K562 treated with DMSO at 1 percent for 48 hours (cell line): Measurements from ENCODE around the gene ZER1. TPM values are rescaled to one million over a fixed set of nuclear protein-coding genes. Genes with fewer than 3 reads are reported as not detected.

ENCODE experiments used
- total RNA-seq: library from RNA; unstranded; fragments of 300-600 nt; gene quantifications from 2 replicates; pipeline ENCODE4 v1.2.3, GENCODE V29; 2022; ENCODE audit warnings: low replicate concordance; ENCODE audit errors: extremely low read depth

Gene ZER1
- not detected in 2 replicates for total RNA-seq

DNA sequence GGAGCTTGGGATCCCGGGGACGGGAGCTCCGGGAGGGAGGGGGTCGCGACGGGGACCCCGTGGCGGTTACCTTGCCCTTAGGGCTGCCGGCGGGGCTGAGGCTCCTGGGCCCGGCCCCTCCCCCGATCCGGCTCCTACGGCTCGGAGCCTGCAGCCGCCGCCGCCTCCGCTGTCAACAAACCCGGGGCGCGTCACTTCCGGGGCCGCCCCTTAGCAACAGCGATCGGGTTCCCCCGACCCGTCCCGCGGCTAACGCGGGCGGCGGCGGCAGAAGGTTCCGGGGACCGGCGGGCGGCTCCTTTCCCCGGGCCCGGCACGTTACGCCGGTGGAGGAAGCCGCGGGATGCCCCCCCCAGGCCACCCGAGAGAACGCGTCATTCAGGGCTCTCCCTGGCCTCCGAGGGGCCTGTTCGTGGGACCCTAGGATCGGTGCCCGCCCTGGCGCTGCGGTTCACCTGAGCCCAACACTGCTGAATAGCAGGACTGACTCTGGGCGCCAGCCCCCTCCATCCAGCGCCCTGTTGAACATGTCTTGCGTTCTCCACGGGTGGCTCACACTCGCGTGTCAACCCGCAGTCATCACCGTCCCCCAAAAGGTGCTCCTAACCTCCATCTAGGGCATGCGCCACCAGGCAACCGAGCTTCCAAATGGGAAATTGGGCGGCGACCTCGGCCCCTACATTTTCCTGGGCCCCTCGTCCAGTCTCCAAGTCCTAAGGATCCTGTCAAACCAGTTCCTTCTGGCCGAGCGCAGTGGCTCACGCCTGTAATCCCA, at the start of gene ZER1:
ZER1 (minus strand) TSS at position 183 of the 775 bp plus-strand sequence. CDS start 16,362 bp downstream, outside the sequence.

DNA sequence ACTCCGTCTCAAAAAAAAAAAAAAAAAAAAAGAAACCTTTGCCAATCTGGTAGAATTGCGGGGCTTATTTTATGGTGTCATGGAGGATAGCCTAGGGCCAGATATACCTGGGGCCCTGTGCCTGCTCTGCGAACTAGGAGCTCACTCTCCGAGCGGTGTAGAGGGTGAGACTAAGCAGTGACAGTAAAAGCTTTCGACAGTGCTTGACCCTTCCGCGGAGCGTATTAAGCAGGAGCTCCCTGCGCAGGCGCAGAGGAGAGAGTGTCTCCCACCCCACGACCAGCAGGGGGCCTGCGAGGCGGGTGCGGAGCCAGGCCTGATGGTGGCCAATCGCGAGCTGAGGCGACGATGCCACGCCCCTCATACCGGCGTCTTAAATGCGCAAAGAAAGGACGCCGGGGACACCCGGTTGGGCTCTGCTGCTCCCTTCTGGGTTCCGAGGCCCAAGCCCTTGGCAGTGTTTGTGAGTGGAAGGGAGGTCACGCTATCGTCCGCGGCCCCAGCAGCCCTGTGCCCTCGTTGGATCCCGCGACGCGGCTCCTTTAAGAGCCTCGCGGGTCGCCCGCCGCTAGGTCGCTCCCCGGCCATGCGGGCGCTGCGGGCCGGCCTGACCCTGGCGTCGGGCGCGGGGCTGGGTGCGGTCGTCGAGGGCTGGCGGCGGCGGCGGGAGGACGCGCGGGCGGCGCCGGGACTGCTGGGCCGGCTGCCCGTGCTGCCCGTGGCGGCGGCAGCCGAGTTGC, 46.5 kb upstream of the ZER1 start, which contains the start of gene ENDOG:
ENDOG (plus strand) TSS at position 402 of the 740 bp plus-strand sequence; CDS start at position 587, 185 bp downstream.

DNA sequence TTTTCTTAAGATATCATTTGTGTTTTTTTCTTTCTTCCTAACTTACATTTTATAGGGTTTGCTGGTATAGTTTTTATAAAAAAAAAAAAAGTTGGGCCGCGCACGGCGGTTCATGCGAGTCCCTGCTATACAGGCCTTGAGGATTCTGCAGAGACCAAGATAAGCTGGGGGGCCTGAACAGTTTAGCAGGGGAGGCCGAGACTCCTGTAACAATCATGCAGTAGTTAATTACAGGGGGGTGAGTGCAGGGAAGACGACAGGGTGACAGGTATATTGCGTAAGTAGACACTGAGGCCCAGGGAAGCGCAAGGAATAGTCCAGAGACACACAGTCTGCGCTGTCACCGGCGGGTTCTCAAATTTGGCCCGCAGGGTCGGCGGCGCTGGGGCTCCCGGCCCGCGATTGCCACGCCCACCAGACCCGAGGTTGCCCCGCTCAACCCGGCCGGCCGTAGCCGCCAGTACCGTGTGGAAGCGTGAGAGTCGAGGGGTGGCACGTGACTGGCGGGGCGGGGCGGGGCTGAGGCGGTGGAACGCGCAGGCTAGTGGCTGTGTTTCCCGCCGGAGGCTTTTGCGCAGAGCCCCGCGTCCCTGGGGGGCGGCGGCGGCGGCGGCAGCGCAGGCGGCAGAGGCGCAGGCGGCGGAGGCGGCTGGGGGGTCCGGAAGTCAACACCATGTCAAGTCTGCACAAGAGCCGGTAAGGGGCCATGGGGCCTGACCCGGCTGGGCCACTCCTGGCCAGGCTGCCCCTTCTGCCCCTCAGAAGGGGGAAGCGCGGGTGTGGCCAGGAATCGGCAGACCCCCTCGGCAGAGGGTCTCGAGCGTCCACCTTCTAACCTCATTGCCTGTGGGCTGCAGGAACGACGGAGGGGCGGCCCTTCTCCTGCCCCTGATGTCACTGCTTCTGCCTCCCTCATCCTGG, 15.2 kb upstream of the ZER1 start, which contains the start of gene TBC1D13:
TBC1D13 (plus strand) TSS at position 573 of the 921 bp plus-strand sequence; CDS start at position 674, 101 bp downstream.

DNA sequence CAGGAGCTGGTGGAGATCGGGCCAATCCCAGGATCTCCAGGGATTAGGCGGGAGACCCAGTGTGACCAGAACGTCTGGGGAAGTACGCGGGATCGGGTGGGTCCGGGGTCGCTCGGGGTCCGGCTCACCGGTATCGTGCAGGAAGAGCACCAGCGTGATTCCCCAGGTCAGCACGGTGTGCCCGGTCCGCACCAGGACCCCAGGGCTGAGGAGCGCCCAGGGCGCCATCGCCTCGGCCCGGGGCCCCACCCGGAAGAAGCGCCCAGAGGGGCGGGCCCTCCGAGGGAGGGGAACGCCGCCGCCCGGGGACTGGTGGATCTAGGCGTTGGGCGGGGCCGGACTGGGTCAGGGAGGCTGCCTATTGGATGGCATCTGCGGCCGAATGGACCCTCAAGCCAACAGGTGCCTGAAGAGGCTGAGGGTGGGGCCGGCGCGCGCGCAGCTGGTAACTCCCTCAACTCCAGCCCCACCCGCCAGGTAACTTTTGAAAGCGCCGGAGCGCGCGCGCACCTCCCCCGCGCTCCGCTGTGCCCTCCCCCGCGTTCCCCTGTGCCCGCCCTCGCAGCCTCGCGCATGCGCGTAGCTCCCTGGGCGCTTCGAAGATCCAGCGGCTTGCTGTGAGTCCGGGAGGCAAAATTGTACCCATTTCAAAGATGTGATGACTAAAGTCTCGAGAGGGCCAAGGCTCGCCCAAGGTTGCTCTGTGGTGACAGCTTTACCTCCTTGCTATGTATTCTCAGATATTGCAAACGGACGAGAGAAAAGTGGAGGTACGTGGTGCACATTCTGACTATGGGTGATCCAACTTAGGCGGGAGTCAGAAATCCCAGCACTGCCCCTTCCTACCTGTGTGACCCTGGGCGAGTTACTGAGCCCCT, 47.6 kb downstream of the ZER1 start, which contains the start of gene ZDHHC12:
ZDHHC12 (minus strand) TSS at position 262 of the 878 bp plus-strand sequence; CDS start at position 228, 34 bp downstream.

DNA sequence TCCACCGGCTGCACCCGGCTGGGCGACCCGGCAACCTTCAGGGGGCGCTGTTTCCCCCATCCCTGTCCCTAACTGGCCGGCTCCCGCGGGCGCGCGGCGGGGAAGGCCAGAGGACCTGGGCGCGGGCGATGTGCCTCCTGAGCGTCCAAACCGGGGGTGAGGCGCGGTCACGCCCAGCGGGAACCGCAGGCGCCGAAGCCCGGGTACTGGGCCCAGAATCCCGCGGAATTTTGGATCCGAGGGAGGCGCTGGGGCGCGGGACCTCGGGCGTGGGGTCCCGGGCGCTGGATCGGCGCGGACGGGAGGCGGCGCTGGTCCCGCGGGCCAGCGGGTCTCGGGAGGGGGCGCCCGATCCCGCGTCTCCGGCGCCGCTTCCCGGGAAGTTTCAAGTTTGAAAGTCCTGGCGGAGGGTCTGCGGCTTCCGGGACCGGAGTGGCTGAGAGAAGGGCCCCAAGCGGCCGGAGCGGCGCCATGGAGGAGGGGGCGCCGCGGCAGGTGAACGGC, 69.2 kb downstream of the ZER1 start, which contains the start of gene PKN3:
PKN3 (plus strand) TSS at position 59 of the 504 bp plus-strand sequence; CDS start at position 472, 413 bp downstream.

DNA sequence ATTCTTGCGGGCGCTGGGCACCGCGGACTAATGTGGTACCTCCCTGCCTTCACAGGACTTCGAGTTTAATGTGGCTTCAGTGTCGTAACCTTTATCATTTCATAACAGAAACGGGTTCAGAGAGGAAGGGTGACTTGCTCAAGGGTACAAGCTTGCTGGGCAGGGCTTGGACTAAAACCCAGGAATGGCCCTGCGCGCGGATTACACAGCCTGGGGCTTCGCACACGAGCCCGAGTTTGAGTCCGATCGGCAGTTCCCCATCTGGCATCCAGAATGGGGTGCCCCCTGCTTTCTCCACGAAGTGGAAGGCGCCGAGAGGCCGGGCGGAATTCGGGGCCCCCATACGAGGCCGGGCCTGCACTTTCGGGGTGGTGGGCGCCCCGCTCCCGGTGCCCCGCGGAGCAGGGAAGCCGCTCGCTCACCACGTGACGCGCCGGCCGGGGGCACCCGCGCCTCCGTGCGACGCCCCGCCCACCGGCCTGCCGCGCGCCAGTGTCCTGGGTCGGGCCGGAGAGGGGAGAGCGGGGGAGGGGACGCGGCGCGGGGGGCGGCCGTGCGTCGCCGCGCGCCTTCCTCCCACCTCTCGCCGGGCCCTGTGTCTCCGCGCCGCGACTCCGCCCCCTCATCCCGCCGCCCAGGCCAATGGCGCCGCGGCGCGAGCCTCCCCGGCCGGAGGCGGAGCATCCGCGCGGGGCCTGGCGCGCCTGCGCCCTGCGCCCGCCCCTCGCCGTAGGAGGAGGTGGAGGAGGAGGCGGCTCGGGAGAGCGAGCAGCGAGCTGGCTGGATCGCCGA, 83.0 kb downstream of the ZER1 start, which contains the start of gene SET:
SET (plus strand) TSS at position 722 of the 792 bp plus-strand sequence. CDS start 361 bp downstream, outside the sequence.

Other genes starting within 250 kb of the ZER1 start
- gene SPTAN1, start 219.3 kb downstream of the ZER1 start, total RNA-seq = not detected in 2 replicates
- not detected in 2 replicates for gene DYNC2I2, start 115.1 kb downstream of the ZER1 start, total RNA-seq
- gene SET, start 82.7 kb downstream of the ZER1 start, total RNA-seq = 792 TPM in 1 of 2 replicates, not detected in the other
- not detected in 2 replicates for gene PKN3, start 69.4 kb downstream of the ZER1 start, total RNA-seq
- gene ZDHHC12, start 47.8 kb downstream of the ZER1 start, total RNA-seq = not detected in 2 replicates
- not detected in 2 replicates for gene TBC1D13, start 15.3 kb upstream of the ZER1 start, total RNA-seq
- not detected in 2 replicates for gene ENDOG, start 46.6 kb upstream of the ZER1 start, total RNA-seq
- gene SPOUT1, start 57.9 kb upstream of the ZER1 start, total RNA-seq = 1,149 TPM in 1 of 2 replicates, not detected in the other
- not detected in 2 replicates for gene KYAT1, start 110.0 kb upstream of the ZER1 start, total RNA-seq
- gene LRRC8A, start 110.2 kb upstream of the ZER1 start, total RNA-seq = not detected in 2 replicates
- not detected in 2 replicates for gene PHYHD1, start 149.1 kb upstream of the ZER1 start, total RNA-seq
- not detected in 2 replicates for gene DOLK, start 175.7 kb upstream of the ZER1 start, total RNA-seq
- gene NUP188, start 175.8 kb upstream of the ZER1 start, total RNA-seq = 457 TPM in 1 of 2 replicates, not detected in the other